Effector memory CD4-positive, alpha-beta T cell (primary cell): Measurements from ENCODE around the gene BAIAP3.

Experiments used
- DNase-seq, 3 donors: peaks; one replicate each; pipeline ENCODE4 v3.0.0-alpha.2; 2020
- H3K27ac ChIP-seq: 2 replicates; pipeline ENCODE4 v1.7.0; 2013; ENCODE audit warnings: mild to moderate bottlenecking, low read length, moderate library complexity; ENCODE audit not compliant: insufficient read depth, poor library complexity, severe bottlenecking
- H3K27me3 ChIP-seq: replicated peaks from 2 replicates; pipeline ENCODE4 v1.7.0; 2013; ENCODE audit warnings: mild to moderate bottlenecking, low read length; ENCODE audit not compliant: insufficient read depth, control insufficient read depth, poor library complexity, severe bottlenecking
- H3K36me3 ChIP-seq: 2 replicates; pipeline ENCODE4 v1.7.0; 2013; ENCODE audit warnings: mild to moderate bottlenecking, low read length, moderate library complexity; ENCODE audit not compliant: control insufficient read depth, insufficient read depth
- H3K4me1 ChIP-seq: 2 replicates; pipeline ENCODE4 v1.7.0; 2013; ENCODE audit warnings: low read length, mild to moderate bottlenecking; ENCODE audit not compliant: control insufficient read depth, insufficient read depth, poor library complexity, severe bottlenecking
- H3K4me3 ChIP-seq: 2 replicates; pipeline ENCODE4 v1.7.0; 2013; ENCODE audit warnings: low read length, low read depth, mild to moderate bottlenecking; ENCODE audit not compliant: insufficient read depth, poor library complexity, severe bottlenecking
- H3K9me3 ChIP-seq: 2 replicates; pipeline ENCODE4 v1.7.0; 2013; ENCODE audit warnings: mild to moderate bottlenecking, low read length, moderate library complexity; ENCODE audit not compliant: control insufficient read depth

Gene BAIAP3

GRCh38 chr16:1309888-1310831 lies 23.3 kb upstream of the BAIAP3 start:
- H3K27ac ChIP-seq = peak overlapping the region; percentile 63
- H3K4me3 ChIP-seq = peak overlapping the region; percentile 76
- no peaks in the 10 kb centered on the region for H3K27me3 ChIP-seq
- peaks cover 27% of the 10 kb centered on the region for H3K36me3 ChIP-seq
- peaks cover 24% of the 10 kb centered on the region for H3K4me1 ChIP-seq
- H3K9me3 ChIP-seq = no peaks in the 10 kb centered on the region
- DNase-seq = peak; percentile 49 to 53 (median 50)

GRCh38 chr16:1310832-1311200 lies 22.6 kb upstream of the BAIAP3 start:
- Histone ChIP-seq H3K27ac (peak overlapping the region; percentile 63), H3K36me3 (peaks cover 33% of the 10 kb centered on the region), H3K27me3 (no peaks in the 10 kb centered on the region), H3K9me3 (no peaks in the 10 kb centered on the region), H3K4me1 (peaks cover 24% of the 10 kb centered on the region), H3K4me3 (peak overlapping the region; percentile 76)
- no peak for DNase-seq

- no peaks in the 10 kb centered on the region for H3K27me3 ChIP-seq
- peaks cover 22% of the 10 kb centered on the region for H3K4me1 ChIP-seq
- H3K36me3 ChIP-seq = peaks cover 38% of the 10 kb centered on the region
- no peaks in the 10 kb centered on the region for H3K9me3 ChIP-seq
- no peak for DNase-seq
- peak overlapping the region; percentile 63 for H3K27ac ChIP-seq
- H3K4me3 ChIP-seq = peak overlapping the region; percentile 76
Observed at GRCh38 chr16:1311212-1311737, 22.2 kb upstream of the BAIAP3 start.

- H3K27ac ChIP-seq = peak overlapping the region; percentile 15
- H3K9me3 ChIP-seq = no peaks in the 10 kb centered on the region
- peak overlapping the region; percentile 76 for H3K4me3 ChIP-seq
- H3K36me3 ChIP-seq = peaks cover 44% of the 10 kb centered on the region
- H3K4me1 ChIP-seq = peaks cover 22% of the 10 kb centered on the region
- no peaks in the 10 kb centered on the region for H3K27me3 ChIP-seq
- DNase-seq = no peak
Observed at GRCh38 chr16:1311738-1312466, 21.5 kb upstream of the BAIAP3 start.

- DNase-seq = no peak
- Histone ChIP-seq H3K9me3 (no peaks in the 10 kb centered on the region), H3K4me3 (no peak overlapping the region), H3K36me3 (peaks cover 49% of the 10 kb centered on the region), H3K27me3 (no peaks in the 10 kb centered on the region), H3K4me1 (peaks cover 22% of the 10 kb centered on the region), H3K27ac (no peak overlapping the region)
Observed at GRCh38 chr16:1312467-1312816, 21.0 kb upstream of the BAIAP3 start.

- no peaks in the 10 kb centered on the region for H3K9me3 ChIP-seq
- H3K27me3 ChIP-seq = no peaks in the 10 kb centered on the region
- H3K4me1 ChIP-seq = peaks cover 22% of the 10 kb centered on the region
- no peak overlapping the region for H3K27ac ChIP-seq
- no peak overlapping the region for H3K4me3 ChIP-seq
- no peak for DNase-seq
- H3K36me3 ChIP-seq = peaks cover 54% of the 10 kb centered on the region
Observed at GRCh38 chr16:1312903-1313302, 20.5 kb upstream of the BAIAP3 start.

- peaks cover 63% of the 10 kb centered on the region for H3K36me3 ChIP-seq
- no peak overlapping the region for H3K27ac ChIP-seq
- H3K9me3 ChIP-seq = no peaks in the 10 kb centered on the region
- no peaks in the 10 kb centered on the region for H3K27me3 ChIP-seq
- H3K4me3 ChIP-seq = no peak overlapping the region
- DNase-seq = no peak
- H3K4me1 ChIP-seq = peaks cover 22% of the 10 kb centered on the region
Observed at GRCh38 chr16:1313721-1314369, 19.6 kb upstream of the BAIAP3 start.

GRCh38 chr16:1314399-1315068 lies 18.9 kb upstream of the BAIAP3 start:
- H3K9me3 ChIP-seq = no peaks in the 10 kb centered on the region

More at GRCh38 chr16:1314399-1315068, 18.9 kb upstream of the BAIAP3 start:
- peaks cover 70% of the 10 kb centered on the region for H3K36me3 ChIP-seq
- H3K4me3 ChIP-seq = no peak overlapping the region
- DNase-seq = no peak
- no peaks in the 10 kb centered on the region for H3K27me3 ChIP-seq
- H3K4me1 ChIP-seq = peaks cover 22% of the 10 kb centered on the region
- no peak overlapping the region for H3K27ac ChIP-seq
